HG02759 (cell line): ENCODE data around the gene REG4.
A peak's percentile ranks its signal among the peaks of the same experiment; 100 is the strongest.

Experiments
- ATAC-seq: cut with Tn5 transposase; IDR thresholded peaks from one replicate; pipeline ENCODE4 v1.9.1; 2021; ENCODE audit warnings: mild to moderate bottlenecking, moderate library complexity; ENCODE audit not compliant: unreplicated experiment

The REG4 gene

GRCh38 chr1:119781434-119782210, 29.6 kb downstream of the REG4 start:
- ATAC-seq: no peak

DNA sequence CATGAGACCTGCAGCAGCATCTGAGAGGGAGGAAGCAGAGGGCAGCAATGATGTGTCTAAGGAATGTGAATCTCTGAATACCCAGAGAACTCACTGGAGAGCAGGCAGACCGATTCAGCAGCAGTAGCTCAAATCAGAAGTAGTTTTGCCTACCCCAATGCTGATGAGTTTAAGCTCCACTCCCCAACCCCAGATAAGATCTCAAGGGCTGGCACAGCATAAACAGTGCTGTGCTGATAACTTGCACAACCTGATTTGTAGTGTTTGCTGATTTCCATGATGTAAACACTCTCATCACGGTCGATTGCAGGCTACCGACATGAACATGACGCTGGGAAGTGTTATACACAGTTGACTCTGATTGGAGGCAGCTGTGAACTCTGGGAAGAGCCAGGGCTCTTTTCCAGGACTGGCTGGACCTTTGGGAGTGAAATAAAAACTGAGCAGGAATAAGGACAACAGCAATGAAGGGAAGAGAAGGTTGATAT, 31.3 kb downstream of the REG4 start:
- no peak for ATAC-seq

DNA sequence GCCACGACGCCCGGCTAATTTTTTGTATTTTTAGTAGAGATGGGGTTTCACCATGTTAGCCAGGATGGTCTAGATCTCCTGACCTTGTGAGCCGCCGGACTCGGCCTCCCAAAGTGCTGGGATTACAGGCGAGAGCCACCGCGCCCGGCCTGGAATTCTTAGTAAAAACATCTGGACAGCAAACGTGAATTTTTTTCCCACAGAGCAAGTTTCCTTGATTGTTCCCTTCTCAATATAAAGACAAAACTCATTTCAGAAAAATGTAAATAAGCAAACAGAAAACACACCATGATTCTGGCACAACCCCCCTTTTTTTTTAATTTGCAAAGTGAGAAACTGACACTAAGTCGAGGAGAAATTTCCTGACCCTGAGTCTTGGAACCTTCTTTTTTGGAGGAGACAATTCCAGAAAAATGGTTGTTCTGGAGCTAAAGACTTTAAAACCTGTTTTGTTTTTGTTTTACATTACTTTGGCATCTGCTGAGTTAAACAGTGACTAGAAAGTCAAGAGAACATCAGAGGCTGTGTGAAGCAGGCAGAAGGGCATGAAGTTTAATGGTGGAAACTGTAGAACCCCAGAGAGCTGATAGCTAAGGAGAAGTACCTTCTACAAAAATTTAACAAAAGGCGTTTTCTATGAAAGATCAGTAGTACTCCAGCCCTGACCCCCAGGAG, 32.2 kb downstream of the REG4 start:
- ATAC-seq: no peak

DNA sequence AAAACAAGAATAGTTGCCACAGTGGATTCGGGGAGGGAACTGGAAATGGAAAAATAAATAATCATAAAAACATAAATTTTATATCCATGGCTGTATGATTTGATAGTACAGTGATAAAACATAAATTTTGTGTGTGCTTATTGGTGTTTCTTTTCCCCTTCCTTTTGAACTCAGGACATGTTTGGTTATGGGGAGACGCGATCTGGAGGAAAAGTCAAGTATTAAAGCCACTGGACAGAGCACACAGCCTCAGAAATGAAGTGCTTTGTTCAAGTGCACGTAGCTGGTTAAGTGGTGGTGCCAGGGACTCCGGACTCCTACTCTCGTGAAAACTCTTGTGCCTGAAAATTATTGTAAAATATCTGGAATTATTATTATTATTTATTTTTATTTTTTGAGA, 32.9 kb downstream of the REG4 start:
- no peak for ATAC-seq

- no peak for ATAC-seq
Observed at GRCh38 chr1:119774746-119775490, 36.3 kb downstream of the REG4 start.

GRCh38 chr1:119773711-119774241, 37.5 kb downstream of the REG4 start:
- no peak for ATAC-seq

GRCh38 chr1:119772298-119772697, 39.0 kb downstream of the REG4 start:
- no peak for ATAC-seq

GRCh38 chr1:119771770-119772169, 39.5 kb downstream of the REG4 start:
- ATAC-seq: no peak

DNA sequence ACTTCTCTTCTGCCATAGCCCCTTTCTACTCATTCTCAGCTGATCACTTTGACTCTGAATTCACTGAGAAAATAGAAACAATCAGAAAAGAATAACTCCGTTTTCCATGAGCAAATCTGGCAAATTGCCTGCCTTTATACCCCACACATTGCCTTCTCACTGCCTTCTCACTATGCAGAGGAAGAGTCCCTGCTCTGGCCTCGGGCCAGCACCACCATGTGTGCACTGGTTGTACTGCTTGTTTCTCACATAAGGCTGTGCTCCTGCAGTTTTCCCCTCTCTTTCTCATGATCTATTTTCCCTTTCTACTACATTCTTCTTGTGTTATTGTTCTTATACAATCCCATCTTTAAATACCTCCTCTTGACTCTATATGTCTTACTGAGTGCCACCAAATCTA, 40.2 kb downstream of the REG4 start:
- ATAC-seq: no peak

GRCh38 chr1:119768778-119769177, 42.5 kb downstream of the REG4 start, which contains the start of gene HMGCS2:
Gene HMGCS2, minus strand, starts transcription at chr1:119768905. Its CDS starts 61 bp downstream, at chr1:119768844.
- no peak for ATAC-seq

- no peak for ATAC-seq
Observed at GRCh38 chr1:119767486-119767885, 43.8 kb downstream of the REG4 start.

- ATAC-seq: no peak
Observed at GRCh38 chr1:119766374-119766794, 44.9 kb downstream of the REG4 start.

GRCh38 chr1:119764220-119764619, 47.0 kb downstream of the REG4 start:
- no peak for ATAC-seq

DNA sequence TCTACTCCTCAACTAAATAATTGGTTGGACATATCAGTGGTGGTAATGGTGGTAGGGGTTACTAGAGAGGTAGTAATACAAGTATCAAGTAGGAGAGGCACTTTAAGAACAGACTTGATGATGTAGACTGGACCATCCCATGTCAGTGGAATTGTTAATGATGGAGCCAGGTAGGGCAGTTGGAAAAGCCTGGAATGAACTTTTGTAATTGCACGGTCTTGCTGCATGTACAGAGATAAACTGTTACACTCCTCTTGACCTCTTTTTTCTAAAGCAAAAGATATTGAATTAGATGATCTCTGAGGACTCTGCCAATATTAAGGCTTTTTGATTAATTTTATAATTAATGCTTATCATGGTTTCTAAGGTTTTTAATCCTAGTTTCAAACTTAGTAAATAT, 48.3 kb downstream of the REG4 start:
- ATAC-seq: no peak

- ATAC-seq: no peak
Observed at GRCh38 chr1:119762409-119762808, 48.9 kb downstream of the REG4 start.

DNA sequence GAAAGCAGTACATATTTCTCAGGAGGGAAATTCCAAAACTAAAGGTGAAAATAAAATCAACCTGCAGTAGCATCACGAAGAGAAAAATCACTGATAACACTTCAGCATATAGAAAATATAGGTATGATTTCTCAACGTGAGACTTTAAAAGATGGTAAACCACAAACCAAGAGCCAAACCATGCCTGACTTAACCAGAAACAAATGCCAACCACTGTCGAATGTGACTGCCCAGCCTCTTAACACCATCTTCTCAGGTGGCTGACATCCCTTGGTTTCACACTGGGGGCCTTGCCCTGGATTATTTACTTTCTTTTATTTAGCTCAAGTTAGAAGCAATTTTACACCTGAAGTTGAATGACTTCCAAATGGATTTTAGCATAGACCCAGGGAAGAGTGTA, 52.7 kb downstream of the REG4 start:
- ATAC-seq: no peak

GRCh38 chr1:119752592-119752991, 58.7 kb downstream of the REG4 start:
- no peak for ATAC-seq

DNA sequence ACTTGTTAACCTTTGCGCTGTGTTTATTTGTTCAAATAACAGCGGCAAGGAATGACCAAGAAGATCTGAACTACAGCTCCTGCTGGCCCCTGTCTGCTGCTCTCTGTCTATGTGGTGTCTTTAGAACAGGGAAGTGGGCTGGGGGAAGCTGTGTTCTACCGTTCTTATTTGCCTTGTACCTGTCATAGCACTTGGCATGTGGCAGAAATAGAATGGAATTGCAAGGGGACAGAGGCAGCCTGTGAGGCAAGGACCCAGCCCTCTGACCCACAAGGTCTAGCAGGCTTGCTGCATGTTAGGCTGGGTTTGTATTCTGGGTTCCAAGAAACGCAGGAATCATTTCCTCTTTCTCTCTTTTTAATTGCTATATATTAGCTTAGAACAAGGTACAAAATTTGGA, 63.2 kb downstream of the REG4 start:
- no peak for ATAC-seq

DNA sequence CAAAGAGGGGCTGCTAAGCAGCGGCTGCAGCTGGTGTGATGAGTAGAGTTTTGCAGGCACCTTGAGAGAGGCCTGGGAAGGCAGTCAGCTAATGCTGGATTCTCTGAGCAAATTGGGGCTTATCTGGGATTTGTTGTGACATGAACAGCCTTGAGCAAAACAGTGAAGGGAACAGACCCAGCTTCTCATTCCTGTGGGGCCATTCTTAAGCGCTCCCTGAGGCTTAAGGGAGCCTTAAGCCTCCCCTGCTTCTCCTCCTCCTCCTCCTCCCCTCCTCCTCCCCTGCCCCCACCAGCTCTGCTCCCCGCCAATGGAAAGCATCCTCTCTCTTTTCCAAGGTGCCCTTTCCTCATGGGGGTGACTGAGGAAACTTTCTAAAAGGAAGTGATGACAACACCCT, 63.8 kb downstream of the REG4 start:
- no peak for ATAC-seq

GRCh38 chr1:119745034-119745433, 66.2 kb downstream of the REG4 start:
- no peak for ATAC-seq

DNA sequence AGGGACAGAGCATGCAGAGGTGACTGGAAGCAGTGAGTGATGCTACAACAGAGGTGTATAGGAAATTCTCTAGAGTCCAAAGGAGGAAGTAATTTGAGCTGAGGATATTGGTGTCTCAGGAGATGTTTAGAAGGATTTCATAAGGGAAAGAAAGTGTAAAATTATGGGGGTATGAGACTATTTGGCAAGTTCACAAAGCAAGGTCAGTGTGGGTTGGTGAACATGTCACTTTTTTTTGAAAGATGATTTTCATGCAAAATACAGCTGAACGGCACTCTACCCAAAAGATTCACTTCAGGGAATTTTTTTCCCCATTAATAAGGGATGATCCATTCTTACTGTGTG, 66.7 kb downstream of the REG4 start:
- ATAC-seq: peak; percentile 5
